HG03025 (cell line): ENCODE data around the gene CREB5.
"Not testable (repeated sequence)": the region's sequence is repeated elsewhere in the genome, so short reads cannot be mapped to it uniquely, and the experiment has no call there.

ENCODE experiments used
- ATAC-seq: cut with Tn5 transposase; IDR thresholded peaks from one replicate; pipeline ENCODE4 v1.9.1; 2021; ENCODE audit warnings: mild to moderate bottlenecking, moderate library complexity; ENCODE audit not compliant: unreplicated experiment, low FRiP score

Gene CREB5

DNA sequence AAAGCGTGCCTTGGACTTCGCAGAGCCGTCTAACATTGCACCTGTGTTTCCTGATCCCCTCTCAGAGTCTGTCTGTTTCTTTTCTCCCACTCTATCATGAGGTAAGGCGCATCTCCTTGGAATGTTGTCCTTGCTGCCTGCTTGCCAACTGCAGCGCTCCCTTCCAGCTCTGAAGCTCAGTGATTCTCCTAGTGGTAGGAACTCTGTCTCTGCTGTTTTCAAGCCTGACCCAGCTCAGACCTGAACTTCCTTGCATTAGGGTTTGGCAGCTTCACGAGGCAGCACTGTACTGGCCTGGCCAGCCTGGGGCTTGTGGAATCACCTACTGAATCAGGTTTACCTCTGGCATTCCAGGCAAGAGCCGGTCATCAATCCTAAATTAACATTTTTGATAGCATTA is 123.9 kb downstream of the CREB5 start:
- no peak for ATAC-seq

DNA sequence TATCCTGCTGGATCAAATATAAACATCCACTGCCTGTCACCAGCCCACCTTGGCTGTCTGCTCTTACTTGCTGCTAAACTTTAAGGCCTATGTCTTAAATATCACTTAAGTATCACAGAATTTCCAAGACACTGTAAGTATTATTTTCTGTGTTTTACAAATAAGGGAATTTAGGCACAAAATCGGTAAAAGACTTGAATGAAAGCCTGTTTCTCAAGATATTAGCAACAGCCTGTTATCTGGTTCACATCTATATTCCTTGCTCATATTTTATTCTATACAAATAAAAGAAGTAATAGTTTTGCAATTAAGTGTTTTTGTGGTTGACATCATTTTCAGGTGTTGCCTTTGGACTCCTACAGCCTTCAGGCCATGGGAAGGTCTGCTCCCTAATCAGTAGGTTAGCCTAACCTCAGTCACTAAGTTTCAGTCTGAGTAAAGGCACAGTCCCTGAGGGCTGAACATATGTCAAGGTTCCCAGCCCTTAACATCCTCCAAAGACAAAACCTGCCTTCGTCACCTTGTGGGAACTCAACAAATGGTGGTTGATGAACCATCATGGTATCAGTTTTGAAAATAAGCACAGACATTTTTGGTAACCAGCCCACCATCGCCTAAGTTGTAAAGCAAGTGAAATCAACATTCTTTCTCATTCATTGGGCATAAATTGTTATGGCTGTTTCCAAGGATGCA is 127.1 kb downstream of the CREB5 start:
- ATAC-seq = peak; percentile 90

DNA sequence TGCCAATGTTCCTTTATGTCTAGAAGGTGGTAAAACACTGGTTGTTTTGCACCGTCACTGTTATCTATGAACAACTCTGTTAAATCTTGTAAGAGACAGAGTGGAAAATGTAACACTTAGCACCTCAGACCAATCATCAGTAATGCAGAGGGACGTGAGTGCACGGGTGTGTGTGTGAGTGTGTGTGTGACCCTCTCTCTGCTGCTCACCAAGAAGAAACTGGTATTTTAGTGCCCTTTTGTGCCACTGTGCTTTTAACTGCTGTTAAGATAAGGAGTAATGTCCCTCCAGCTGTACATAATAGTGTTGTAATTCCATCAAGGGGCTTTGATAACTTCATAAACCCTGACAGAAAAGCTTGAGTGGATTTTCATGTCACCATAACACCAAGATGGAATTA is 130.1 kb downstream of the CREB5 start:
- no peak for ATAC-seq

DNA sequence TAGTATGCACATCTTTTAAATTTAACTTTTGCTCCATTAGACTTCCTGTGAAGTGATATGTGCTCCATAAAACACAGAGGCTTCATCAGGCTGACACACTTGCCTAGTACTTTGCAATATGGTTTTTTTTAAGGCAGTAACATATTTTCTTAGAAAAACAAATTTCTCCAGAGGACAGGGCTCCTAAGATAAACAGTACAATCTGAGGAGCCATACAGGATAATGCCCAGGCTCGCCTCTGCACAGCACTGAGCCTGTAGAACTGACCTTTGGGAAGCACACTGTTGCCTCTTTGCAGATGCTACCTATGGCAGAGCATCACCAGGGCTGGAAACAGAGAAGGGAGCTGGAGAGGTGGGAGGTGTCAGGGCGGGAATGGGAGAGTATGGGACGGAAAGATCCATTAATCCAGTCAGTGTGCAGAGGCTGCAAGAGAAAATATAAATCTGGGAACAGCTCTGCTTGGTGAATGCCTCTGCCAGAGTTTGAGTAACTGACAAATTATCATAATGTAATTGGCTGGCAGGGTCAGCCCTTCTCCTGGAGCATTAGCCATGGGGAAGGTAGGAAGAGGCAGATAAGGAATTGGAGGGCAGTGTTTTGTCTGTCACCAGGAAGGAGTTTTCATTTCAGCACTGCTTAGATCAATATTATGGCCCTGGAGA is 132.3 kb downstream of the CREB5 start:
- ATAC-seq = no peak

DNA sequence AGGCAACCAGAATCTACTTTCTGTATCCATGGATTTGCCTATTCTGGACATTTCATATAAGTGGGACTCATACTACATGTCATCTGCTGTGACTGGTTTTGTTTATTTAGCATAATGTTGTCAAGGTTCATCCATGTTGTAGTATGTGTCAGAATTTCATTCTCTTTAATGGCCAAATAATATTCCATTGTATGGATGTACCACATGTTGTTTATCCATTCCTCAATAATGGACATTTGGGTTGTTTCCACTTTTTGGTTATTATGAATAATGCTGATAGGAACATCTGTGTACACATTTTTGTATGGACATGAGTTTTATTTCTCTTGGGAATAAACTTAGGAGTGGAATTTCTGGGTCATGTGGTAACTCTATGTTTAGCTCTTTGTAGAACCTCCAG is 133.7 kb downstream of the CREB5 start:
- no peak for ATAC-seq

DNA sequence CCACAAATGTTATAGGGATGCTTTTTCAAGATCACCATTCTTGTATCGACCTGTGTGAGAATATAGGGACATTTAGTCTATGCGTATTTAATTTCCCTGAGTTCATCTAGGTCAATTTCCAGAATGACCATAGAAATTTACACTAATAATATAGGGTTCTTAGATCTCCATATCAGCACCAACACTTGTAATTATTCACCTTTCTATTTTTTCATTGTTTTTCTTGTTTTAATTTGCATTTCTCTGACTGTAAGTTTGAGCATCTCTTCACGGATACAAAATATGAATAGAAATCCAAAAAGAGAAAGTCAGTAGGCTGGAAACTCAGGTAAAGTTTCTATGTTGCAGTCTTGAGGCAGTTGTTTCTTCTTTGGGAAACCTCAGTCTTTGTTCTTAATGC is 134.8 kb downstream of the CREB5 start:
- no peak for ATAC-seq

DNA sequence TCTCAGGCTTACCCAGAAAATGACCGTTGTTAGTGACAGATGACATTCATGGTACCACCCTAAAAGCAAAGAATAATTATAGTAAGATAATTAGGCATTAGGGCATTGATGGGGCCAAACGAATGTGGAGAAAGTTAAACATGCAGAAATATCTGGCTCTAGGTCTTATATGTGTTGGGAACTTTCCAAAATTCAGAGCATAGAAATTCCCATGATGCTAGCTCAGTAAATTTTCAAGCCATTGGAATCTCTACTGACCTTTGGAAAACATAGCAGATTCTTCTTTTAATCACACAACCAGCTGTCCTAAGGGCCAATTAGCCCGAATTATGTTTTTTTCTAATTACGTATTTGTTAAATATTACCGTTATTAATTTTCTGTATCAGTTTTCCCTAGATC is 136.1 kb downstream of the CREB5 start:
- ATAC-seq = no peak

DNA sequence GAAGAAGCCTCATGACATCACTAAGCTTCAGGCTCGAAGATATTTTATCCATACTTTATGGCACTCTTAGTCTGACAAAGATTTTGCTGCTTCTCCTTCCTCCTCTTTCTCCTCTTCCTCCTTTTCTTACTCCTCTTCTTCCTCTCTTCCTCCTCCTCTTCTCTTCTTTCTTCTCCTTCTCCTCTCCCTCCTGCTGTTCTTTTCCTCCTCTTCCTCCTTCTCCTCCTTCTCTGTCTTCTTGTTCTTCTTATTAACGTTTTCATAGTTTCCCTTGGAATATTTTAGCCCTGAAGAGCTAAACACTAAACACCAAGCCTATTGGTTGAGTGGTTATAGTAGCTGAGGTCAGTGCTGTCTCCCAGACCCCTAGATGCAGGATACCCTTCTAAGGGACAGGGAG is 137.7 kb downstream of the CREB5 start:
- no peak for ATAC-seq

DNA sequence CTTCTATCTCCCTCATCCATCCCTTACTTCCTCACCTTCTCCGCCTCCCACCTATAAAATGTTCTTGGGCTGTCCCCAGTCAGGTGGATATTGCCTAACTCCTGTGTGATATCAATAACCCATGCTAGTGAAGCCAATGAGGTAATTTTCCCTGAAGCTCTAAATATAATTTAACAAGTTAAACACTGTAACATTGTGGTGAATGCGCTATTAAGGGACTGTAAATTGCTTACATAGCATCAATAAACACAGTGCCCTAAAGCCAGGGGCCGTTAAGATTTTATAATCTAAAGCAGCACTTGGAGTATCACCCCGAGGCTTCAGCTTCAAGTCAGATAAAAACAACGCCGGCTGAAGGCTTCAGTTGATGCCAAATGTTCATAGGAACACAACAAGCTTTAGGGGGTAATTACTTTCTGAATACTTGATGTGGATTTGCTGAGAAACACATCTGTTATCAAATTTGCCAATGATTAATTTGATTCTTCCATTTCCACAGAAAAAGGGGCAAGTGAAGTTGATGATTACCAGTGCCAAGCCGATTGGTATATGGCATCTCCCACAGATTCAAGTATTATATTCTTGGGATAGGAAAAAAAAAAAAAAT is 138.4 kb downstream of the CREB5 start:
- no peak for ATAC-seq

DNA sequence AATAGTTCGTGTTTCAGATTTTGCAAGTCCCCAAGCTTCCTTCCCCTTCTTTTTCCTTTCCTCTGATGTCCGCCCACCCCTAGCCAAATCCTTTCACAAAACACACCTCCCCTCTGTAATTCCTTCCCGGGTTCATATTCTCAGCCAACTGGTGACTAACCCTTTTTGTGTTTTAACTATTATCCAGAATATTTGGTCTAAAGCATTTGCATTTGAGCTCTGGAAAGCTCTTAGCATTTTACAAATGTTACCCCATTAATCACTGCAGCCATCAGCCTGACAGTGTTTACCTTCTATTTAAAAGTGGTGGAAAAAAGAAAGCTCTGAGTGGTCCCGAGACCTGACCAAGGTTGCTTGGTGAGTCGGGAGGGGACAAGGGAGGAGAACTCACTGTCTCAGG is 139.0 kb downstream of the CREB5 start:
- ATAC-seq = no peak

DNA sequence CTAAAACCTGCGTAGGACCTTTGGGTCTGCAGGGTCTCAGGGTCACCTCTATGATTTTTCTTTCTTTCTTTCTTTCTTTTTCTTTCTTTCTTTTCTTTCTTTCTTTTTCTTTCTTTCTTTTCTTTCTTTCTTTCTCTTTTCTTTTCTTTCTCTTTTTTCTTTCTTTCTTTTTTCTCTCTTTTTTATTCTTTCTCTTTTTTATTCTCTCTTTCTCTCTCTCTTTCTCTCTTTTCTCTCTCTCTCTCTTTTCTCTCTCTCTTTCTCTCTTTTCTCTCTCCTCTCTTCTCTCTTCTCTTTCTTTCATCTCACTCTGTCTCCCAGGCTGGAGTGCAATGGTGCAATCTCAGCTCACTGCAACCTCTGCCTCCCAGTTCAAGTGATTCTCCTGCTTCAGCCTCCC is 139.4 kb downstream of the CREB5 start:
- not testable (repeated sequence) for ATAC-seq

DNA sequence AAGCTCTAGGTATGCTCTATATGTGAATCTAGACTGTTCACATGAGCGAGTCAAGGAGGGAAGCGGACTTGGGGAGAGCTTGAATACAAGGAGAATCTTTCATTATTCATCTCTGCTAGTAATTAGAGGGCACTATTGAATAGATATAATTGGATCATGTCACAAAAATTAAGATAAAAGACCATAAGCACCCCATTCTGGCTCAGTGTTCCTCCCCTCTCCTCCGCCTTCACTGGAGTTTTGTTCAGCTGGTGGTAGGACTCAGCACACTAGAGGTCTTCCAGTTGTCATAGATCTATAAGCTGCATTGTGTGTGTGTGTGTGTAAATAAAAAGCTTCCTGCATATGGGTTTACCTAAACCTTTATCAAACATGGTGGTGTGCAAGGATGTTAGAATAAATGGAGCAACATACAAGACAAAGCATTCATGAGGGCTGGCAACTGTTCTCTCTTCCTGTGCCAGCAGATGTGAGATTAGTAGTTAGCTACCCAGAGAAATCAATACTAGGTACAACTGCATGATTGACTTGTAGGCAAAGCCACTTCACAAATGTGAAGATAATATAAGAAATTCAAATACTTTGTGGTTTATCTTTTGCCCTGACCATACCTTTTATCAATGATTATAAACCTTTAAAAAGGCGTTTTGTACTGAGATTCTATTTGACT is 142.6 kb downstream of the CREB5 start:
- ATAC-seq = no peak

DNA sequence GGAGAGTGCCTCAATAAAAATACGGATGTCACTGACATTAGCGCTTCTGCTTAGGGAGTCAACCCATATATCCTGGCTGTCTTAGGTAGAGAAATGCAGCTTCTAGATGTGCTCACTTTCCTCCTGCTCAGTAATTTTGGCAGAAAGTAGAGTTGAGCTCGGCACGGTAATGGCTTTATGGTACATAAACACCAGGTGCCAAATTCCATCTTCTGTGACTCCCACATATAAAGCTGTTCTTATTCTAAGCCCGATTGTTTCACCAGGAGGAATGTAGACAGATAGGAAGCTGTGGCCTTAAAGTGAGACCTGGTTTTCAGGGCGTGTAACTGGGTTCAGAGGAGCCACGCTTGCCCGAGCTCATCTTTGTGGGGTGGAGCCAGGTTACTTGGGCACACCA is 143.7 kb downstream of the CREB5 start:
- no peak for ATAC-seq

DNA sequence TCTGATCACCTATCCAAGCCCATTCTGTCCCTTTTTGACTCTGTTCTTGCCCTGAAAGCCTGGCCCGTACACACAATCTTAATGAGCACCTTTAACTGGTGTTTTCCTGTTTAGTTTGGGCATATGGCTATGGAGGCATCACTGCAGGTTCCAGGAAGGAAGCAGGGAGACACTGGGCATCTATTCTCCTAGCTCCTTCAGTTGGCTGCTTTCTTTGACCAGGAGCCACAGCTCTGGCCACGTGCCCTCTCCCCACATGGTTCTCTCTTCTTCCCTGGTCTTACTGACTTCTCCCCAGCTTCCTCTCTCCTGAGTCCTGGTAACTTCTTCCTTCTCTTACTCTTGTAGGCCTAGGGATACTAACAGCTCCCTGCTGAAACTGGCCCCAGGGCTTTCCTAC is 144.4 kb downstream of the CREB5 start:
- no peak for ATAC-seq

DNA sequence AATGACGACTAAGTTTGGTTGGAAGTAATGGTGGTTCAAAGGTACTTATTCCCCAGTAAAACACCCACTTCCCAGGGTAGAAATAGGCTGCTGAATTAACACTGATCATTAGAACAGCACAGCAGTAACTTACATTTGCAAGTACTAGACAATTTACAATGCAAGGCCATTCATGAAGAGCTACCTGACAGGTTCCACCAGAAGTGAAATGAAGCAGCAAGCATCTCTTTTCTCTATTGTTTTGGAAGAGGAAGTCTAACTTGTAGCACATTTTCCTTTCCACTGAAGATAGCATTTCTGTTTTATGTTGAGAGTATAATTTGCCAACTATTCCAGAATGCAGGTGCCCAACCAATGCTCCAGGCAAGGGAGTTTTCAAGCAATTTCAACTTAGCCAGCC is 145.9 kb downstream of the CREB5 start:
- no peak for ATAC-seq

DNA sequence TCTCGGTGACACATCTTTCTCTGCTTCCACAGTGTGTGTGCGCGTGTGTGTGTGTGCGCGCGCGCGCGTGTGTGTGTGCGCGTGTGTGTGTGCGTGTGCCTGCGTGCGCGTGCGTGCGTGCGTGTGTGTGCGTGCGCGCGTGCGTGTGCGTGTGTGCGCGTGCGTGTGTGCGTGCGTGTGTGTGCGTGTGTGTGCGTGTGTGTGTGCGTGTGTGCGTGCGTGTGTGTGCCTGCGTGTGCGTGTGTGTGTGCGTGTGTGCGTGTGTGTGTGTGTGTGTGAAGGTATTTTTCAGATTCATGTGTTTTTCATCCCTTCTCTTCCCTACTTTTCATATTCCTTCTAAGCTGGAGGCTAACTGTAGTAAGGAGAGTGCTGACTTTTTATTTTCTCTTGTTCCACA is 148.4 kb downstream of the CREB5 start:
- no peak for ATAC-seq

DNA sequence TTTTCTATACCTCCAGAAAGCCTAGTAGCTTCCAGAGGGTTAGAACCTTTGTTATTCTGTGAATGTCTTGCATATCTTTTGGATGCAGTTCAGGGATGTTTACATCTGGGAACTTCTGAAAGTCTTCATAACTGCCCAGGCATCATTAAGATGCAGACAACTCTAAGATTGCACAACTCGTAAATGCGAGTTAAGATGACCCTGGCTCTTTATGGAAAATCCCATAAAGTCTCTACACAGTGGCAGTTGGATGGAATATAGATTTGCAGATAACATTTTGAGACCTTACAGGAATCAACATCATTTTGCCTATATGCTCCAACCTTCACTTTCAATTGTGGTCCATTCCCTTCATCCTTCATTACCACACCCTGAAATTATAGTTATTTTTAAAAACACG is 151.7 kb downstream of the CREB5 start:
- ATAC-seq = no peak

DNA sequence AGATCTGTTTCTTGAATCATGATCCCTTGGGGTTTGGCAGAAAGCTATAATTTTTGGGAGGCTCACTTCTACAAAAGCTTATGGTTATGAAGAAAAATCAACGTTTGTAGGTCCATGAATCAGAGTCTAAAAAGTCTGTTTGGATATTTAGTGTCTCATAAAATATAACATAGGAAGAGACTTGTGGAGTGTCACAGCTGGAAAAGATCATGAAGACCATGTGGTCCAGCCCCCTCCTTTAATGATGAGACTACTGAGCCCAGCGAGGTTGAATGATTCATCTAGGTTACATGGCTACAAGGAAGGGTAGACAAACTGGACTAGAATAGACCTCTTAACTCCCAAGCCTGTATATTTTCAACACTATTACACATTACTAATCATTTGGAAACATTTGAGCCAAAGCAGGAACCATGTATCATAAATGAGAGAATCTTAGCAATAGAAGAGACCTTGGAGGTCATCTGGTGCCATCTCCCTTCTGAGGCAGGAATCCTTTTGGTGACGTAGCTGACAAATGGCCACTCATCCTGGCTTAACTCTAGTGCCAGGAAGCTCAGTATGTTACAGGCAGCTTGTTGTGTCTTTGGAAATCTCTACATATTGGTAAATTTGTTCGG is 152.5 kb downstream of the CREB5 start:
- no peak for ATAC-seq

DNA sequence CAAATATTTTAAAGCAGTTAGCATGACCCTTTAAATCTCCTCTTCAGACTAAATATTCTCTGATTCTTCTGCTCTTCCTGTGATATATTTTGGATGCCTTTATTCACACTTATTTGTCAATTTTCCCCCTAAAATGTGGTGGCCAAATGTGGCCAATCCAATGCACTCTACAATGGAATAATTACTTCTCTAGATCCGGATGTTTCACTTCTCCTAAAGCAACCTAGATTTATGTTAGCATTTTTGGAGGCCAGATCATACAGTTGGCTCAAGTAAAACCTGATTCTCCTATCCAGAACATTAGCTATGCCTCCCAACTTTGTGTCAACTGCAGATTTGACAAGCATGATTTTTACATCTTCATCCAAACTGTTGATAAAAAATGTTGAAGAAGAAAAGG is 153.7 kb downstream of the CREB5 start:
- no peak for ATAC-seq

DNA sequence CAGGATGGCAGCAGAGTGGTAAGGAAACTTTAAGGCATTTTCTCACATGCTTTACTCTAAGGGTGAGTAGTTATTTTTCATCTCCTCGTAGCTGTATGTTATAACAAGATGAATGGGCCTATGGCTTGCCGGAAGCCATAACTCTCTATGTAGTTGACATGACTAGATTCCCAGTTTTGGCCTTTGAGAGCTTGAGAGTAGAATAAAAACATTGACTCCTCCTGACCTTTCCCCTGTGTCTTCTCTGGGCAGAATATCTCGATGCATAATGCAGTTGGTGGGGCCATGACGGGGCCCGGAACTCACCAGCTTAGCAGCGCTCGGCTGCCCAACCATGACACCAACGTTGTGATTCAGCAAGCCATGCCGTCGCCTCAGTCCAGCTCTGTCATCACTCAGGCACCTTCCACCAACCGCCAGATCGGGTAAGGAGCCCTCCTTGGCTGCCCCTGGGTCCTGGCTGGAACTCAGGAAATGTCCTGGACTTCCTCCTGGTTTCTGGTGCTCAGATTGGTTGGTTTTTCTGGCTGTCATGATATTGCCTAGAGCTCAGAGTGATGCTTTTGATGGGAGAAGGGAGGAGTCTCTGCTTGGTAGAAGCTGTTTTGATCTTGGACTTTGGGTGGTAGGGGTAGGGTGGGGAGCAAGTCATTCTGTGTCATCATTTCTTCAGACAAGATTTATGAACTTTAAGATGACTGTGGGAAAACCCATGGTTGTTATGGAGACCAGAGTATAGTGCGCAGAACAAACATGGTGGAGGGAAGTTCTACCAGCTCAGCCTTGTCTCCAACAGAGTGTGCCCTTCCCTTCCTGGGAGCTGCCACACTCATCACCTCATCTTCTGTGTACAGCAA is 158.0 kb downstream of the CREB5 start:
- ATAC-seq = peak; percentile 65
